IgD-negative memory B cell (primary cell): ENCODE measurements around the gene EMILIN3. TPM values are rescaled to one million over a fixed set of nuclear protein-coding genes. Genes with fewer than 3 reads are reported as not detected.

Source experiments
- H3K27ac Mint-ChIP-seq, 3 donors: one replicate each; pipeline ENCODE4 v1.8.0; 2020 to 2022; ENCODE audit warnings: mild to moderate bottlenecking in 3 of 3, mixed read lengths in 3 of 3, moderate library complexity in 1 of 3
- H3K27me3 Mint-ChIP-seq: one replicate; pipeline ENCODE4 v1.8.0; 2021; ENCODE audit warnings: mixed read lengths
- H3K36me3 Mint-ChIP-seq: one replicate; pipeline ENCODE4 v1.8.0; 2020; ENCODE audit warnings: mild to moderate bottlenecking, mixed read lengths
- H3K4me1 Mint-ChIP-seq, 3 donors: one replicate each; pipeline ENCODE4 v1.8.0; 2020 to 2022; ENCODE audit warnings: mixed read lengths in 3 of 3, mild to moderate bottlenecking in 1 of 3
- H3K4me3 Mint-ChIP-seq, 4 donors: one replicate each; pipeline ENCODE4 v1.8.0; 2020 to 2022; ENCODE audit warnings: mild to moderate bottlenecking in 4 of 4, mixed read lengths in 4 of 4, moderate library complexity in 3 of 4
- H3K9me3 Mint-ChIP-seq, 3 donors: one replicate each; pipeline ENCODE4 v1.8.0; 2020 to 2021; ENCODE audit warnings: mixed read lengths in 3 of 3, mild to moderate bottlenecking in 1 of 3
- polyA plus RNA-seq: library from polyadenylated mRNA; unstranded; fragments of 300-500 nt; fragmentation: Illumina TruSeq; gene quantifications from one replicate; pipeline ENCODE4 v1.2.3, GENCODE V29; 2021

Gene EMILIN3
- polyA plus RNA-seq, 1 donor from 2014 or later, result not detected

- Mint-ChIP-seq H3K27me3 (peaks cover 13% of the 10 kb centered on the region), H3K36me3 (peaks cover 2% of the 10 kb centered on the region), H3K4me3 (peak overlapping the region in 1 of 4 donors; percentile 14), H3K4me1 (peaks cover 2 to 6% (median 2%) of the 10 kb centered on the region in 3 donors), H3K9me3 (no peaks in the 10 kb centered on the region), H3K27ac (no peak overlapping the region)
These were observed 31.9 kb downstream of the EMILIN3 start for GRCh38 chr20:41334443-41335421.

GRCh38 chr20:41334036-41334435 lies 32.6 kb downstream of the EMILIN3 start:
- Mint-ChIP-seq H3K9me3 (no peaks in the 10 kb centered on the region), H3K4me3 (no peak overlapping the region), H3K27me3 (peaks cover 9% of the 10 kb centered on the region), H3K36me3 (peaks cover 2% of the 10 kb centered on the region), H3K4me1 (peaks cover 3 to 10% (median 7%) of the 10 kb centered on the region in 3 donors), H3K27ac (no peak overlapping the region)

- H3K4me3 Mint-ChIP-seq, result no peak overlapping the region
- peaks cover 5 to 12% (median 7%) of the 10 kb centered on the region in 3 donors for H3K4me1 Mint-ChIP-seq
- peaks cover 2% of the 10 kb centered on the region for H3K36me3 Mint-ChIP-seq
- no peaks in the 10 kb centered on the region for H3K9me3 Mint-ChIP-seq
- no peak overlapping the region for H3K27ac Mint-ChIP-seq
- H3K27me3 Mint-ChIP-seq, result peaks cover 6% of the 10 kb centered on the region
These were observed 34.9 kb downstream of the EMILIN3 start for GRCh38 chr20:41331731-41332130.

GRCh38 chr20:41330941-41331340 lies 35.7 kb downstream of the EMILIN3 start:
- Mint-ChIP-seq H3K27me3 (peaks cover 3% of the 10 kb centered on the region), H3K9me3 (no peaks in the 10 kb centered on the region), H3K4me3 (no peak overlapping the region), H3K36me3 (peaks cover 2% of the 10 kb centered on the region), H3K4me1 (peaks cover 5 to 12% (median 7%) of the 10 kb centered on the region in 3 donors), H3K27ac (no peak overlapping the region)

DNA sequence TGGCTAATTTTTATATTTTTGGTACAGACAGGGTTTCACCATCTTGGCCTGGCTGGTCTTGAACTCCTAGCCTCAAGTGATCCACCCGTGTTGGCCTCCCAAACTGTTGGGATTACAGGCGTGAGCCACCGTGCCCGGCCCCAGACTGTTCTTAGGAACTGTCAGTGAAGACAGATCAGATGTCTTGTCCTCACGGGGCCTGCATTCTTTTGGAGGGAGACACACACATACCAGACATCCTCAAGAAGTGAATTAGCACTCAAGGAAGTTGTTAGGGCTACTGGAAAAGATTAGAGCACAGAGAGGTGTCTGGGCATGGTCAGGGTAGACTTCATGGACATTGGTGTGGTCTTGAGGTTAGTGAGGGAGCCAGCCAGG lies 36.3 kb downstream of the EMILIN3 start:
- H3K27ac Mint-ChIP-seq, result no peak overlapping the region
- peaks cover 2% of the 10 kb centered on the region for H3K27me3 Mint-ChIP-seq
- no peaks in the 10 kb centered on the region for H3K9me3 Mint-ChIP-seq
- peaks cover 5 to 12% (median 7%) of the 10 kb centered on the region in 3 donors for H3K4me1 Mint-ChIP-seq
- peaks cover under 1% of the 10 kb centered on the region for H3K36me3 Mint-ChIP-seq
- H3K4me3 Mint-ChIP-seq, result no peak overlapping the region

DNA sequence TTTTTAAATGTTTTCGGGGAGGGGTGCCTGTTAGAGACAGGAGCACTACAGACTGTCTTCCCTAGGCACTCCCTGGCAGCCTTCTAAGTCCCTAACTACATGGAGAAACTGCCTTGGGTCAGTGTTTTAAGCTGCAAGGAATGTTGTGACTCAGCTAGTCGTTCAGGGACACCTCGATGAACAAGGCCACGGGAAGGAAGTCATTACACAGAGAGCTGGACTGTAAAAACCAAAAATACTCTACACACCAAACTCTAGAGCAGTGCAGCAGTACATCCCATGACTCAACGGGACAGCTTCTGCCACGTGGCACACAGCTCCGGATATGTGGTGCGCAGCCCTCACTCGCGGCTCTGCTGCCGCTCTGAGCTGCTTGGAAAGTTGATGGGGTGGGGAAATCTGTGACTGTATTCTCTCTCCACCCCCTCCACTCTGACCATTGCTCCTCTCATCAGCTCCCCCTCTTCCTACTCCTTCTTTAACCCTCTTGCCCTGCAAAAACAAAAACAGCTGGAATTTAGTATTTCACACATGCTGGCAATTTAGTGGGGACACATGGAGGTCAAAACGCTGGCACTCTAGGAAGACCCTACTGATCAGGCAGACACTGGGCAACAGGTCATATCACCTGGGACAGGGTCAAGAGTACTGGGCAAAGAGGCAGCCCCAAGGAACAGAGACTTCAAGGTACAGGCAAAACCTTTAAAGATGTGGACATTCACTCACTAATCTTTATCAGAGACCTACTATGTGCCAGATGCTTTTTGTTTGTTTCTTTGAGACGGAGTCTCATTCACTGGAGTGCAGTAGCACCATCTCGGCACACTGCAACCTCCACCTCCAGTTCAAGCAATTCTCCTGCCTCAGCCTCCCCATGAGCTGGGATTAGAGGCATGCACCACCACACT lies 36.9 kb downstream of the EMILIN3 start:
- peaks cover 5 to 12% (median 7%) of the 10 kb centered on the region in 3 donors for H3K4me1 Mint-ChIP-seq
- H3K36me3 Mint-ChIP-seq, result no peaks in the 10 kb centered on the region
- H3K9me3 Mint-ChIP-seq, result no peaks in the 10 kb centered on the region
- no peak overlapping the region for H3K4me3 Mint-ChIP-seq
- H3K27me3 Mint-ChIP-seq, result no peaks in the 10 kb centered on the region
- no peak overlapping the region for H3K27ac Mint-ChIP-seq

DNA sequence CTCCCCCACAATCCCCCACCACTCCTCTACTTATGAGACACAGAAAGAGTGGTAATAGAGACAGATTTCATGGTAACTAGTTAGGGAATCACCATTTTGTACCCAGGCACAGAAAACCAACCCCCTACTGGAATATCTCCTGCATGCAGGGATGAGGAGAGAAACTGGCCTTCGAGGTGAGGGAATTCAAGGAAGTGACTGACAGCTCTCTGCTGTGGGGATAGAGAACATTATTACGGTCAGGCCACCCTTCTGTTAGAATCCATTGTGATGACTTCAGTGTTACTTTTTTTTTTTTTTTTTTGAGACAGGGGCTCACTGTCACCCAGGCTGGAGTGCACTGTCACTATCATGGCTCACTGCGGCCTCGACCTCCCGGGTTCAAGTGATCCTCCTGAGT lies 39.4 kb downstream of the EMILIN3 start:
- no peaks in the 10 kb centered on the region for H3K9me3 Mint-ChIP-seq
- H3K4me1 Mint-ChIP-seq, result peaks cover 5 to 12% (median 7%) of the 10 kb centered on the region in 3 donors
- no peaks in the 10 kb centered on the region for H3K36me3 Mint-ChIP-seq
- no peak overlapping the region for H3K4me3 Mint-ChIP-seq
- H3K27ac Mint-ChIP-seq, result no peak overlapping the region
- H3K27me3 Mint-ChIP-seq, result no peaks in the 10 kb centered on the region

GRCh38 chr20:41320976-41321375 lies 45.6 kb downstream of the EMILIN3 start:
- H3K36me3 Mint-ChIP-seq, result no peaks in the 10 kb centered on the region
- no peak overlapping the region for H3K4me3 Mint-ChIP-seq
- H3K9me3 Mint-ChIP-seq, result no peaks in the 10 kb centered on the region
- H3K27ac Mint-ChIP-seq, result no peak overlapping the region
- H3K27me3 Mint-ChIP-seq, result no peaks in the 10 kb centered on the region
- peaks cover 8 to 13% (median 13%) of the 10 kb centered on the region in 3 donors for H3K4me1 Mint-ChIP-seq

DNA sequence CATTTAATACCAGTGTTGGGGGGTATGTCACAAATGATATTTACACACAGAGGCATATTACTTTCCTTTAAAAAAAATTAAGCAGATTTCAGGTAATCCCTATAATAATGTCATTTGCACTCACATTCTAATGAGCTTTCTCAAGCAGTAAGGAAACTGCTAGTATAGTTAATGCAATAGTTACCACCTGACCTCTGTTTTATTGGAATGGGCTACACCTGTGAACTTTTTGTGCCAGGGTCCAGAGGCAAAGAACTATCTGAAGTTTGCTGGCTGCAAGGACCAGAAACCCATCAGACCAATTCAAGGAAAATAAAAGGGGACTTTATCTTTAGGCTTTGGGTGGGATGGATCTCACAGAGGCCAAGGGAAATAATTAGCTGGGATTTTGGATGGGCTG lies 46.2 kb downstream of the EMILIN3 start:
- Mint-ChIP-seq H3K27me3 (no peaks in the 10 kb centered on the region), H3K9me3 (no peaks in the 10 kb centered on the region), H3K4me1 (peaks cover 8 to 16% (median 15%) of the 10 kb centered on the region in 3 donors), H3K27ac (no peak overlapping the region), H3K36me3 (no peaks in the 10 kb centered on the region), H3K4me3 (peak overlapping the region in 1 of 4 donors; percentile 40)

DNA sequence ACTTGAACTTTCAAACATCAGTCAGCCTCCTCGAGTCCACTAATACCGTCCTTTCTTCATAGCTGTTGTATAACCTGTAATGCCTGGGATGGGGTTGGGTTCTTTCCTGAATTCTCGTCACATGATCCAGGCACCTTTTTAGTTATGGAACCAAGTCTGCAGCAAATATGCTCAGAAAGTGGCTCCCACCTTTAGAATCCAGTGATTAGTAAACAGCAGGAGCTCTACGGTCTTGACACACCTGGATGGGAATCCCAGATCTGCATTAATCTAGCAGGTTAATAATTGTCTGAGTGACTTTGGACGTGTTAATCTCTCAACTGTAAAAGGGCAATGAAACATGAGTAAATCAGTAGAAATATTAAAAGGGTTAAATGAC lies 48.4 kb downstream of the EMILIN3 start:
- no peaks in the 10 kb centered on the region for H3K9me3 Mint-ChIP-seq

GRCh38 chr20:41317546-41318270 lies 48.9 kb downstream of the EMILIN3 start, which contains the start of gene ZHX3:
Gene ZHX3, minus strand, starts transcription at chr20:41317731. Its CDS starts 112,815 bp downstream, at chr20:41204916.
- H3K27ac Mint-ChIP-seq, result peak within 1 kb of the TSS; percentile 82 to 89 (median 86)
- H3K36me3 Mint-ChIP-seq, result no peaks in the 10 kb centered on the region
- H3K4me3 Mint-ChIP-seq, result peak within 1 kb of the TSS; percentile 88 to 94 (median 92)
- H3K4me1 Mint-ChIP-seq, result peaks cover 10 to 20% (median 15%) of the 10 kb centered on the region in 3 donors
- no peaks in the 10 kb centered on the region for H3K9me3 Mint-ChIP-seq
- no peaks in the 10 kb centered on the region for H3K27me3 Mint-ChIP-seq

More for the DNA sequence above, 48.4 kb downstream of the EMILIN3 start:
- Mint-ChIP-seq H3K4me1 (peaks cover 10 to 20% (median 15%) of the 10 kb centered on the region in 3 donors), H3K36me3 (no peaks in the 10 kb centered on the region), H3K4me3 (peak overlapping the region; percentile 71 to 91 (median 86)), H3K27ac (peak overlapping the region; percentile 67 to 82 (median 71)), H3K27me3 (no peaks in the 10 kb centered on the region)

DNA sequence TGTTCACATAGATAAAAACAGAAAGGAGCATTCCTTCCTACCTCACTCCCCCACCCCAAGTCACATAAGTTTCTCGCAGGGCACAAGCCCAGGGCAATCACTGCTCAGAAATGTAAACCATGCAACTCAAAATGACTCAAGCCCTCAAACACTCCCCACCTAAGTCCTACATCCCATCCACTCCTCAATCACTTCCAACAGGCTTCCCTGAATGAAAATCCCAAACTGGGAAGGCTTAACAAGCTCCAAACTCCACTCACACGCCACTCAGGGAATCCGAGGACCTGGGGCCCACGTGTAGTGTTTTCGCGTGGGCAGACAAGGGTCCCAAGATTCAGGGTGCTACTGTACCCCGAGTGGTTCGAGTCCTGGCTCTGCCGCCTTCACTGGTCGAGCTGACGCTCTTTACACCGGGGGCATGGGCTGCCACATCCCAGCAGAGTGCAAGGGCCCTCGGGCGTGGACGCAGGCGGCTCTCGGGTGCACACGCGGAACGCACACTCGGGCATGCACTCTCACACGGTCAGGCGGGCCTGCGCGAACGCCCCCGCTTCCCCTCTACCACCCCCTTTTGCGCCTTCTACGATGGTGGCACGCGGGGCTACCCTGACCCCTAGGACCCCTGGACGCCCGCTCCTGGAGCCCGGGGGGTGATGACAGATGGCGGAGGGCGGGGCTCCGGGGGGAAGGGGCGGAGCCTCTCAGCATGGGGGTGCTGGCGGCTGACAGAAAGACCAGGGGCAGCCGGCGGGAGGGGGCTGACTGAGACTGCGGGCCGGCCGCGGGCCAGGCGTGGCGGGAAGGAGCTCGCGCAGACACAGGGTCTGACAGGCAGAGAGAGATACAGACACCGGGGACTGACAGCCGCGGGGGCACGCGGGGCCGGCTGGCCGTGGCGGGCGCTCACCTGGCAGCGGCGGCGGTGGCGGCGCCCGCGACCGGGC lies 49.7 kb downstream of the EMILIN3 start:
- H3K27me3 Mint-ChIP-seq, result no peaks in the 10 kb centered on the region
- no peaks in the 10 kb centered on the region for H3K9me3 Mint-ChIP-seq
- H3K4me3 Mint-ChIP-seq, result peak overlapping the region; percentile 86 to 94 (median 90)
- H3K27ac Mint-ChIP-seq, result peak overlapping the region; percentile 9 to 89 (median 86)
- peaks cover 10 to 20% (median 15%) of the 10 kb centered on the region in 3 donors for H3K4me1 Mint-ChIP-seq
- H3K36me3 Mint-ChIP-seq, result no peaks in the 10 kb centered on the region

- Mint-ChIP-seq H3K4me3 (peak overlapping the region; percentile 86 to 94 (median 90)), H3K36me3 (no peaks in the 10 kb centered on the region), H3K27me3 (no peaks in the 10 kb centered on the region), H3K4me1 (peaks cover 10 to 20% (median 15%) of the 10 kb centered on the region in 3 donors), H3K27ac (peak overlapping the region in 2 of 3 donors; percentile 26 to 89), H3K9me3 (no peaks in the 10 kb centered on the region)
These were observed 50.6 kb downstream of the EMILIN3 start for GRCh38 chr20:41316051-41316450.
